GM21447 (cell line): Measurements from ENCODE around the gene PIP5KL1.

Experiments used
- ATAC-seq: cut with Tn5 transposase; IDR thresholded peaks from one replicate; pipeline ENCODE4 v1.9.1; 2021; ENCODE audit not compliant: unreplicated experiment

The PIP5KL1 gene

DNA sequence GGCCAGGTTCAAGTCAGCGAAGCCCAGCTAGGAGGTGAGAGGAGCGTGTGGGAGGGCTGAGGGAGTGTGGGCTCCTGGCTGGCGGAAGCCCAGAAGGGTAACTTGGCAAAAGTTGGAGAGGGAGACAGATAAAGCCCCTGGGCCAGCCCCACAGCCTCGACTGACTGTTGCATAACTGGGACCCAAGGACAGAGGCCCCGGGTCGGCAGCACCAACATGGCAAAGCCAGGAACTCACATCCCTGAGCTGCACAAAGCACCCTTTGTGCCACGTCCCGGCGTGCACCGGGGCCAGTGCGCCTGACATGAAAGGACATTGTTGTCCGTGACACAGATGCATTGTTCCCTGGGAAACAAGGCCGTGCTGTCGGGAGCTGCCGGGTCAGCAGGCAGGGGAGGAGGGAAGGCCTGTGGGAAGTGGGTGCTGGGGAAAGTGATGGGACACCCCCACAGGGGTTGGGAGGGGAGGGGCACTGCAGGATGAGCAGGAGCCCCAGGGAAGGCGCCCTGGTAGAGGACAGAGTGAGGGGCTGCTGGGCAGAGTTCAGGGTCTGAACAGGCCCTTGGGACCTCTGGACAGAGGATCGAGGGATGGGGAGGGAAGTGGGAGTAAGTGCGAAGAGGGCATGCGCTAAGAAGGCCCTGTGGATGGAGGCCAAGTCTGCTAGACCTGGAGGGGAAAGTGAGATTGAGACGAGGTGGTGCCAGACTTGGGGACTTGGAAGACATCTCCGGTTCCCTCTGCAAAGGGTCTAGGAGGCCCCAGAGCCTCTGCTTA is 20.1 kb upstream of the PIP5KL1 start:
- ATAC-seq, result no peak

DNA sequence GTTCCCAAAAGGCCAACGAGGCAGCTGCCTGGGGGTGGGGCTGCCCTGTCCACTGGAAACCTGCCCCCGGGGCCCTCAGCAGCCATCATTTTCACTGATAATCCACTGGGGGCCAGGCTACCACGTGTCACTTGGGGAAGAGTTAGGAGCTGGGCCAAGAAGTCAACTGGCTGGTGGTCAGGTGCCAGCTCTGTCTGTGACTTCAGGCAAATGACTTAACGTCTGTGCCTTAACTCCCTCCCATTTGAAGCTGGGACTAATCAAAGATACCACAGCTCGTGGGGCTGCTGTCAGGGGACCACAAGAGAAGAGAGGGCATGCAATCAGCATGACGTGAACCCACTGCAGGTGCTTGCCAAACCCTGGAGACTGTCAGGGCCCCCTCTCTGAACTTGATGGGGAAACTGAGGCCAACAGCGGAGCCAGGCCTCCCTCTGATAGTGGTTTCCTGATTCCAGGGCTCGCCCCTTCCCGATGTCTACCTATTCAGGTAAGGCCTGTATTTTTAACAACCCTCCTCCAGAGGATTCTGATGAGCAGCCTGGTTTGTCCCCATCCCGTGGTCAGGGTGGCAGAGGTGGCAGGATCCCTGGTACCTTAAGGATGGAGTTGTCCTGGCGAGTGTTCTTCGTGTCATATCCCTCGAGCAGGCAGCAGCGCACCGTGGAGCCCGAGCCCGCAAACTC is 19.4 kb upstream of the PIP5KL1 start:
- ATAC-seq, result no peak

DNA sequence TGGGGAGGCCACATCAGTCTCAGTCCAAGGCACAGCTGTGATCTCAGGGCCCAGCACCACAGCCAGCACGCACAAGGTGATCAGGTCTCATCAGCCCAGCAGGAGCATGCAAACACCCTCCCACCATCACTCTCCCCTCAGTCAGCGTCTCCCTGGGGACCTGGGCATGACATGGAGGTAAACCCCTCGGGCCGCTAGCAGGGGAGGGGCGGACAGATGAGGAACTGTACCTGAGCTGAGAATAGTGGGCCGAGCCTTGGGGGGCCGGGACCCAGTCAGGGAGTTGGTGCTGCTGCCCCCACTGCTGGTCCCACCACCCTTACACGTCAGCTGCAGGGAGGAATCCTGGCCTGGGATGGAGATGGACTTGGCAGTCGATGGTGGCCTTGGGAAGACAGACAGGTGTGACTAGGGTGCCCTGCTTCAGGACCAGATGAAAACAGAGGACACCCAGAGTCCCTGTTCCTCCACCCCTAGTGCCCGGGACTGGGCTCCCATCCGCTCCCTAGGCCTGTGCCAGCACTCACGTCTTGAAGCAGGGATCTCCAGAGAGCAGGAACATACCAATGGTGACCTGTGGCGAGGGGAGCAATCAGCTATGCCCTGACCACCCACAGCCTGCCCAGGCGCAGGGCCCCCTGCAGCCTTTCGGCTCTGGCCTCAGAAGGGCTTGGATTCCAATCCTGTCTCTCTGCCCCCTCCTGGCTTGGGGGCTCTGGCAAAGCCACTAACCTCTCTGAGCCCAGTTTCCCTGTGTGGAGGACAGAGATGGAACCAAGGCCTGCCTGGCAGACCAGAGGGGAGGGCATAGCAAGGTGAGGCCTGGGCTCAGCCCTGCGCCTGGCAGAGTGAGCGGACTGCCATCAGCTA is 17.5 kb upstream of the PIP5KL1 start:
- ATAC-seq, result no peak

DNA sequence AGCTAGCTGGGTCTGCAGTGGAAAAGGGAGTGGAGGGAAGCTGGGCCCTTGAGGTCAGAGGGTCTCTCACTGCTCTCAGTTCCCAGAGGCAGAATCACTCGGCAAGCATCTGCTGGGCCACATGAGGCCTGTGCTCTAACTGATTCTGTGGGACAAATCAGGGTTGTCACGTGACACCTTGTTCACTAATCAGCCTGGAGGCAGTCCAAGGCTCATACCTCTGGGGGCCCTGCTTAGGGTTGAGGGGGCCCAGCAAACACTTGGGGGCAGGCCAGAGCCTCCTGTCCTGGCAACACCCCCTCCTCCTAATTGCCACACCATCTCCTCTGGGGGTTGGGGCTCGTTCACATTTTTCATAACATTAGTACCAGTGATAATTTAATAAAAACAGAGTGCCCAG is 16.2 kb upstream of the PIP5KL1 start:
- no peak for ATAC-seq

DNA sequence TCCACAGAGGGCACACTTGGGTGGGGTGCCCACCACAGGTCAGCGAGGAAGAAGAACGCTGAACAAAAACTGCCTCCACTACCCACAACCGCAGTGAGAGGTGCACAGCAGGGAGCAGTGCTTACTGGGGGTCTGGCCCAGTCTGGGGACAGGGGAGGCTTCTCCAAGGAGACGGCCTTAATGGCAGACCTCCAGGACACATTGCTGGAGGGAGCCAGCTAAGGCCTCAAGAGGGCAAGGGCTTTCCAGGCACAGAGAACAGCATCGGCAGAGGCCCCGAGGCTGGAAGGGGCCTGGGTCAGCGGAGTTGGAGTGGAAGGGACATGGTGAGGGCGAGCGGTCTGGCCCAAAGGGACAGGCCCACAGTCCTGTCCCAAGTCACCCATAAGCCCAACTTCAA is 15.4 kb upstream of the PIP5KL1 start:
- ATAC-seq, result no peak

DNA sequence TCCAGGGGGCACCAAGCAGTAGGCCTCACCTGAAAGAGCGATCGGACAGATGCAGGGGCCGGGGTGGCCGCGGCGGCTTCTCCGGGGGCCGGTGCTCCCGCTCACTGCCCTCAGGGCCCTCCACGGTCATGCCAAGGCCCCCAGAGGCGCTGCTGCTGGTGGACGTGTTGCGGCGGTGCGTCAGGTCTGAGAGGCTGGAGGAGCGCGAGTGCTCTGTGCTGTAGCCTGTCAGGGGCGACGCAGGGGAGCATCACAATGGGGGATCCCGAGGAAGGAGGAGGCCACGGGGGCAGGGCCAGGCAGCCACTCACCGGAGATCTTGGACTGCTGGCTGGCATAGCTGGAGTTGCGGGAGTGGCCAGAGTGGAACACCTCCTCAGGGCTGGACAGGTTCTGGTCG is 14.8 kb upstream of the PIP5KL1 start:
- no peak for ATAC-seq

DNA sequence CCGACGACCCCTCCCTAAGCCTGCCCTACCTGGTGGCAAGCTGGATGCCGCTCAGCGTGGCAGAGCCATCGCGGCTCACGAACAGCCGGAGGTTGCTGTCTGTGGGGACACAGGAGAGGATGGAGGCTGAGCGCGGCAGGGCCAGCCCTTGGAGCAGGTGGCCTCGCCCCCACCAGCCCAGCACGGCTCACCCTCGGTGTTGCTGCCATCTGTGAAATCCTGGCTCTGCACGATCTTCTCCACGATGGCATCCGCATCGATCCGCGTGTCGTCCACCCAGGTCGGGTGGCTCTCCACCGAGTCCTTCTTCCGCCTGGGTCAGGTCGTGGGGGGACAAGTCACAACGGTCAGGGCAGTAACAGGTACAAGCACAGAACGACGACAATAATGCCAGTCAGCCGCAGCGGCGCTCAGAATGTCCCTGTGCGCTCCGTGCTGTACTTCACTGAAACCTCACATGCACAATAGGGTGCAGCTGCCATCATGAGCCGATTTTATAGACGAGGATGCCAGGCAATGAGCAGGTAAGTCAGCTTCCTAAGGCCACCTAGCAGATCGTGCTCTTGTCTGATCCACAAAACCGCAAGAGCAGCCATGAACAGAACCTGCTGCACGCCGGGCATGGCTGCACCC is 14.1 kb upstream of the PIP5KL1 start:
- no peak for ATAC-seq

DNA sequence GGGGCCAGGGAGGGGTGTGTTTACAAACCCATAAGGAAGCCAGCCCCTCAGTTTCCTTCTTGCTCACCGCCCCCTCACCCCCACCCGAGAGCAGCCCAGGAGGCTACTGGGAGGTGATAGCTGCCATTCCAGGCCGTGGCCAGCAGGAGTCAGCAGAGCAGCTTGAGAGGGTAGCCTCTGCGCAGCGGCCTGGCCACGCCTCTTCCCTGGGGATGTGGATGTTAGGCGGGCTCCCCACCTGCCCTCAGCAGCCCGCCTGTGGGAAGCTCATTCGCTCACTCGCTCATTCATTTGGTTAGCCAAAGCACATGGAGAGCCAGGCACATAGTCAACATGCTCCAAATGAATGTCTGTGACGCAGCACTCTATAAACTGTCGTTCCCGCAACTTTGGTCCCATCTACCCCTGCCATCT is 13.2 kb upstream of the PIP5KL1 start:
- ATAC-seq, result no peak

DNA sequence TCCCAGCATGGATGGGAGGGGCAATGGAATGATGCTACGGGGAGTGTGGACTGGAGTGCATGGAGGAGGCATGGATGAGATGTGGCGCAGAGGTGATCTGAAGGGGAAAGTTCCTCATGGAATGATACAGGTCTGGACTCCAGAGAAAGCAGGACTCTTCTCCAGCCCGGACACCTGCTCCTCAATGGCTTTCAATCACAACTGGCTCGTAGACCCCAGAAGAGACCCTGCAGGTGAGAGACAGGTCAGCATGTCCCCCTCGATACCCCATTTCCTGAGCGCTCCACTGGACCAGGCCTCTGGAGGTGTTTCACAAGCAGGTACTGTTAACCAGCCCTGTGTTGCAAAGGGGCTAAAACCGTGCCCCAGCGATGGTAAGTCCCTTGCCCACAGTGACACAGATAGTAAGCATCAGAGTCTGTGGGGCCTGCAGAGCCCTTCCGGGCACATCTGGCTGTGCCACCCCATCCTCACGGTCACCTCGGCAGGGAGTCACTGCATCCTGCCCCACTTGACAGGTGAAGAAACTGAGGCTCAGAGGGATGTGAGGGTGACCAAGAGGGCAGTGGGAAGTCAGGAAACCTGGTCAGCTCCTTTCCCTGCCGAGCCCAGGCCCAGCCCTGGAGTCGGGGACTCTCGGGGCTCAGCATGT is 12.6 kb upstream of the PIP5KL1 start:
- no peak for ATAC-seq

DNA sequence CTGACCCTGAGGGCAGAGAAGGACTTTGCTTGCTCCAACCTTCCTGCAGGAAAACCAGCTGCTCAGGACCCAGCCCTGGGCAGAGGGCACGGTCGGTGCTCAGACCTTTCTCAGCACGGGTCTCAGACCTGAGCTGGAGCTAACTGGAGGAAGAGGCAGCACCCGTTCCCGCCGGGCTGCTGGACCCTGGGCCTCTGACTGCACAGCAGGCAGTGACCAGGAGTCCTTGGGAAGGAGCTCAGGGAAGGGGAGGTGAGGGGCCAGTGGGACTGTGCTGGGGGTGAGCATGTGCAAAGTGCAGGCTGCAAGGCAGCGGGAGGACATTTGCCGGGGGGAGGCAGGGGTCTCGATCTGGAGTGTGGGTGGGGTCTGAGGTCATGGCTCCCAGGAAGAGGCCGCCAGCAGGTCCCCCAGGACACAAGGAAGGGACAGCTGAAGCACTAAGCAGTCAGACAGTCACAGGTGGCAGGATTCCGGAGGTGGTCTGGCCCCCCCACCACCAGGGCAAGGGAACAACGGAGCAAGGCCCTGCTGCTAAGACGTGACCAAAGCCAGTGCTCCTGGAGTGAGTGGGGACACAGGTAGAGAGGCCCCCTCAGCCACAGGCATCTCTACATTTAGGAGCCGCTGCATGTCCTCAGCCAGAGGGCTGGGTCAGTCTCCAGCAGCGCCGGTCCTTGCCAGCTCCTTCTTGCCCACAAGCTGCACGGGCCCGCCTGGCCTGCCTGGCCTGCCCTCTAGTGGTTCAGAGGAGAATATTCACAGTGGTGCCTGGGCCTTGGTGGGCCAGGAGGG is 11.8 kb upstream of the PIP5KL1 start:
- no peak for ATAC-seq

DNA sequence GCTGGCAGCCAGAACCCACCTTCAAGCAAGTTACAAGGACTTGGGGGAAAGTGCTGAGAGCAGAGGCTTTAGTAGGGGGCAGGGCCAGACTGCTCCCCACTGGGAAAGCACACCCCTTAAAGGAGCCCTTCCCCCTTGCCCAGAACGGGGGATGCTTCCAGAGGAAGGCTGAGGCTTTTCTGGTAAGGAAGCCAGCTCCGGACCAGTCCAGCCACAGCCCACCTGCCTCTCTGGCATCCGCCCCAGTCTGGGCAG is 11.3 kb upstream of the PIP5KL1 start:
- no peak for ATAC-seq

DNA sequence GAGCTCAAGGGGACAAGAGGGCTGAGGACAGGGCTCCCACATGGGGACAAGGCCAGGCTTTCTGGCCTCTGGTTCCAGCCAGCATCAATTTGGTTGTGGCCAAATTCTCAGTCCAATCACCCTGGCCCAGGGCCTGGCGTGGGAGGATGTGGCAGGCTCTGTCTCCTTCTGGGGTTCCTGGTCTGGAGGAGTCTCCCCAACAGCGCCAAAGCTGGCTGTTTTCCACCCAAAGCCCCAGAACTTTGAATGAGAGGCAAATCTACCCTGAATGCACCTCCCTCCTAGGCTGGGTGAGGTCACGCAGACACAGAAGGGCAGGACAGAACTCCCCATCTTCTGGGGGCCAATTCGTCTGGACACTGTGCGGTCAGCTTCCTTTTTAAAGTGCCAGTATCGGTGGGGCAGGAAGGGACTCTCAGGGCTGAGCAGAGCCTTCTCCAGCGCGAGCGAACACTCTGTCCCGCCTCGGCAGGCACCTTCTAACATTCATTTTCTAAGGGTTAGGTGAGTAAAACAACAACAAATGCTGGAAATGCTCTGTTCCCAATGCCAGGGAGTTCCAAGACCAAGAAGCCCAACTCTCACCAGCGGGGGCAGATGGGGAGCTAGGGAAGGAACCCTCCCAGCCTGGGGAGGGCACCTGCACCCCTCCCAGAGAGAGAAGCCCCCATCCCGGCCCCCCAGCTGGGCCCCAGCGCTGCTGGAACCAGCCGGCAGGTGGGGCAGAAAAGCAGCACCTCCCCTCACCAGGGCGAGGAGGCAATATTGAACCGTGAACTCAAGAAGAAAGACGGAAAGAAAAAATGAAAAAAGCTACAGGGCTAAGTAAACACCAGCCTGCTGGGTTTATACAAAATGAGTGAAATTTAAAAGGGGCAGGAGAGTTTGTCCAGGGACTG is 10.7 kb upstream of the PIP5KL1 start:
- no peak for ATAC-seq

DNA sequence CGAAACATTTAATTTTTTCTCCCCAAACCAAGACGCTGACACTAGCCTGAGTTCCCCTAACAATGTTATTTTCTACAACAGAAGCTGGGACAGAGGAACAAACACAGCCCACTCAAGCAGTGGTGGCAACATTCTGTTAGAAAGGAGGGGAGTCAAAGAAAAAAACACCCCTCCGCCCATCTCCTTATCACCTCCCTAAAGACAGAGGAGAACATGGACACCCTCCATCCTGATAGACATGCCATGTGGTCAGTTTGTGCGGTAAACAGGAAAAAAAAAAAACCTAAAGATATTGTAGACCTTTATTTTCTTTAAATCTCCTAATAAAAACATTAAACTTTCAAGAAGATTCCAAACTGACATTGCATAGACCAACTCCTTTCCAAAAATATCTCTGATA is 10.0 kb upstream of the PIP5KL1 start:
- ATAC-seq, result no peak

DNA sequence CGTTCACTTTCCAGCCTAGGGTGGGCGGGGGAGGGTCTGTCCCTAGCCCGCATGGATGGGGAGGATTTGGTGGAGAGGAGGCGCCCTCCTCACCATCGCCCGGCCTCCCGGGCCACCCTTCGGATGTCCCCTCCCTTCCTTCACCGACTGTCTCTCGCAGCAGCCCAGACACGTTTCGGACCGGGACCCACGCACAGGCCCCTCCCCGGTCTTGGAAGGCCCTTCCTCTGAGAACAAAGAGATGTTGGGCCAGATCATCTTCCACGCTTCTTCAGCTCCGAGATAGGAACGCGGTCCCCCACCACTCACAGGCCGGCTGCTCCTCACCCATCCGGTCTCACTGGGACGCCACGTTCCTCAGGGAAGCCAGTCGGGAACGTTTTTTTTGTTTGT is 7.7 kb upstream of the PIP5KL1 start:
- no peak for ATAC-seq

DNA sequence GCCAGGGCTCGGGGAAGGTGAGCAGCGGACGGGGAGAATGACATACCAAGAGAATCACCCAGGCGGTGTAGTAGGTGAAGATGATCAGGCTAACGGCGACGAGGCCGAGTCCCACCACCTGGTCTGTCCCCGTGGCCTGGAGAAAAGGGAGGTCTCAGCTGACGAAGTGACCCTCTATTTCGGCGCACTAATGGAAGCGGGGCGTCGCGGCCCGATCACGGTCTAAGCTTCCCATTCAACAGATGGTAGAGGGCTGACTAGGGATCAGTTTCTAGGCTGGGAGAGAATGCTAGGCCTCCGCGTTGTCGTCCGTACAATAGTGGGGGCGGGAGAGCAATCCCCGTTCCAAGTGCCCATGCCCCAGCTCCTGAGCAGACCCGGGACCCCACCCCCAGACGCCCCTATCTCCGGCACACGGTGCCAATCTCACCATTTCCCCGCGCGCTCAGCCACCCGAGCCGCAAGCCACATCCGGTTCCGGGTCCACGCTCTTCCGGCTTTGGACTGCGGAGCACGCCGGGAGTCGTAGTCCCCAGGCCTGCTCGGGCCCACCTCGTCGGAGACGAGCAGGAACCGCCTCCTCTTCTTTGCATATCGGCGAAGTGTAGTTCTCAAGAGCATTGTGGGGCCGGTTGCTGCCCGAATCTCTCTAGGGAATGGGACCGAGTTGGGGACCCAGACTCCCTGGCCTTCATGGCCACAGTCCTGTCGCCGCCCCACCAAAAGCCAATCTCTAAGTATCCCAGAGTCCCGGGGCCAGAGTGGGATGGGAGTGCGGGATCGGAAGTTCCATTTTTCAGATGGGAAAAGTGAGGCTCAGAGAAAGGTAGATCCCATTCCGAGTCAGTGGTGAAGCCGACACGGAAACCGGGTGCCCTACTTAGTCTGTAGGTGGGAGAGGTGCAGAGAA is 7.1 kb upstream of the PIP5KL1 start, which contains the start of gene DPM2:
DPM2 (minus strand) TSS at position 467 of the 910 bp plus-strand sequence; CDS start at position 433, 34 bp downstream.
- peak; percentile 91 for ATAC-seq

DNA sequence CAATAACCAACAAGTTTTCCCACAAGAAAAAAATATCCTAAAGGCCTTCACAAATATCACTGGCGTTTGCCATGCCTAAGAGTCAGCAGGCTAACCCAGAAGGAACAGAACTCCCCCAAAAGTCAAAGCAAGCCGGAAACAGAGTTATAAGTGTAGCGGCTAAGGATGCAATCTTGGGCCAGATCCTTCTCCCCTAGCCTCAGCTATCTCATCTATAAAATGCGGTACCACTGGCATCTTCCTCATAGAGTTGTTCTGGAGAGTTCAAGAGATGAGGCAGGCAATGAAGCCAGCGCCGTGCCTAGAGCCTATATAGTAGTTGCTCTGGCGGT is 6.4 kb upstream of the PIP5KL1 start:
- ATAC-seq, result no peak

DNA sequence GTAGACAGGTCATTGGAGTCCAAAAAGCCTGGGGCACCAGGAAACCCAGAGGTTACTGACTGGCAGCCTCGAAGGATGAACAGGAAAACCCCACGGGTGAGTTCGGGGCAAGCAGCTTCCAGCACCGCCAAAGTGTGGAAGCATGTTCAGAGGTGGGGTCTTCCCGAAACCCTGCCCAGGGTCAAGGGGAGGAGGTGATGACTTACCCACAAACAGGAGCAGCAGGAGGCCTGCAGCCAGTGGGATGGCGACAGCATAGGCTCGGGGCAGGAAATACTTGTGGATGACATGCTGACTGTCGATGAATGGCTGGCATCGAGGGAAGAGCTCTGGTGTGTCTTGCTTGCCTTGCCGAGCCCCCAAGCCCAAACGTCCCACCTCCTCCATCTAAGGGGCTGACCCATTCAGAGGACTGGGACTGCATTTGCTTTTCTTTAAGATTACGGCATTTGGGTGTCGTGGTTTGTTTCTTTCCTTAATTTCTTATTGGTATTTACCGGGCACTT is 5.8 kb upstream of the PIP5KL1 start:
- no peak for ATAC-seq

DNA sequence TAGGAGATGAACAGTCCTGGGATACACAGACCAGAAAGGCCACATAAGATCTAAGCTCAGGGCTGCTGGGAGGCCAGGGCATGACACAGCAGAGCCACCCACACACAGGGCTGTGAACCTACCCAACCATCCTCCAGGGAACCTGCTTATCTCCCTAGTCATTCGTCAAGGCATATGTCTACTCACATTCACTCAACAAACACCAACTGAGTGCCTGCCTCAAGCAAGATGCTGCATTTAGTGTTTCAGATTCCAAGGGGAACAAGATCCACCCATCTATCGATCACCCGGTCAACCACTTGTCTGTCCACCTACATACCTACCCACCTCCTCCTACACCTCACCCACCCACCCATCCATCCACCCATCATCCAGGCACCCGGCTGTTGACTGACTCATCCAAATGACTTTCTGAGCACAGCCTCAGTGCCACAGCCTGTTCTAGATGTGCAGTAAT is 5.2 kb upstream of the PIP5KL1 start:
- no peak for ATAC-seq
